HG02588 (cell line): Measurements from ENCODE around the gene SLF1.

Experiments used
- ATAC-seq: cut with Tn5 transposase; IDR thresholded peaks from one replicate; pipeline ENCODE4 v1.9.1; 2021; ENCODE audit warnings: mild to moderate bottlenecking, moderate library complexity; ENCODE audit not compliant: unreplicated experiment

The SLF1 gene

DNA sequence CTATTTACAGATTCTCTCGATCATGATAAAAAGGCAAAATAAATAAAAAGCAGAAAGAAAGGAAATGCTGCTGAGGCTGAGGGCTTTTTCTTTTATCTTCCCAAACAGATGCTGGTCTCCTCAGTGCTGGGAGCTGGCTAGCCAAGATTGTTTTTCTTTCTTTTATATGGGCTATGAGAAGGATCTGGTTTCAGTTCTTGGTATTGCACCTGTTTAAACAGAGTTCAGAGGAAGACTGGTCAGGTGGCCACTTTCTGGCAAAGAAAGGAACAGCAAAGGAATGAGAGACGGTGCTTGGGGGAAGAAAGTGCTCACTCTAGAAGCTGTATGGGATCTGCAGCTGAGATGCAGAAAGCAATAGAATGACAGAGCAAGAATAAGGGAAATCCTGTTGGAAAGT lies 88.9 kb downstream of the SLF1 start:
- ATAC-seq = no peak

DNA sequence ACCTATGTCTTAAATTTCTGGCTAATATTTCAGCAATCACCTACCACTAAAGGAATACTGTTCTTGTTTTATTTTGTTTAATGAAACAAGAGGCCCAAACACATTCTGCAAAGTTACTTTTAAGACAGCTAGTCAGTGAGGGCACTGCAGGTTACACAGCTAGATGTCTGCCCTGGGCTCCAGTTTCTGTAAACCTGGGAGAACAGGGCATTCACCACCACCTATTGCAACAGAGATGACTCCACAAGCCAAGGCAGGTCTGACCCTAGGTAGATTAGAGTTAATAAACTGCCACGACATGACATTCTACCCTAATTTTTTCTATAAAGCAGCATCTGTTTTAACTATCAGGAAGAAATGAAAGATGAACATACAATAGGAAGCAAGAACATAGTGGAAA lies 90.8 kb downstream of the SLF1 start:
- no peak for ATAC-seq

DNA sequence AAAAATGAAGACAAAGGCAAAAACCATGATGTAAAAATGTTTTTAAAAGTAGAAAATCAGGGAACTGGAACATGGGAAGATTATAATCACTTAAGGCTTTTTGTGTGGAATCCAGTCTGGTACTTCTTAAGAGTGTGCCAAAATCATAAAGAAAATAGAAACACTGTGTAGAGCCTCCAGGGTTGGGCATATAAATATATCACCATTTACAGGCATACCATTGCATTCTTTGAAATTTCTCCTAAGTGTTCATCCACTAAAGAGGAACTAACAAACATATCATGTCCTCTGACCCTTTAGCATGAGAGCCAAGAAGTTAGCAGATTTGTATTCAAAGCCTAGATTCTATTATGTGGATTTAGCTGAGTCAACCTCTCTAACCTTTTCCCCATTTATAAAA lies 93.3 kb downstream of the SLF1 start:
- no peak for ATAC-seq

DNA sequence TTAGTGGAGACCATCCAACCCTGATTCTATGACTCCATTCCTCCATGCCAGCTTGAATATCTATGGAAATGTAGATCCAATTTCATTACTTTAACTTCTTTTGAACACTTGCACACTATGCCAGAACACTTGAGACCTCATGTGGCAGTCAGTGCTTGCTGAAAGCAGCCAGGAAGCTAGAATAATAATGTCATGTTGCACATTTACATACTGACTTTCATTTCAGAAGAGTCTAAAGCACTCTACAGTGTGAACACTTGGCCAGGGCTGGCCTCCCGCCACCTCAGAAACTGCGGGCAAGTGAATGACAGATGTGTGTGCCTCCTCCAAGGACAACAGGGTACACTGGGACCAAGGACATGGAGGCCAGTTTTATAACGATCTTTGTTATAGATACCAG lies 97.3 kb downstream of the SLF1 start:
- no peak for ATAC-seq

DNA sequence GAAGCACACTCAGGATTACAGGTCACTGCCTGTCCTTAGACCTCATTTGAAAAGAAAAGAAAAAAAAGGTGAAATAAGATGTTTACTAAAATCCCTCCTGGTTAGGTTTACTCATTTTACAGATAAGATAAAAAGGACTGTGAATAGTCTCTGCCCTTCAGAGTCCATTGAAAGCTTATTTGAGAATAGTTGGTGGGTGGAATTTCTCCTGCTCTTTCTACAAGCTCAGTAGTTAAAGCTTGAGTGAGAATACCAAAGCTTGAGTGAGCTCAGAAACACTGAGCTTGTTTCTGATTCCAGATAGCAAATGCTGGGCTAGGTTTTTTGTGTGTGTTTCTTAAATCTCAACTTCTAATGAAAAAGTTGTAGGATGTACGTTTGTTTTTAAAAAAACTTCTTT lies 106.7 kb downstream of the SLF1 start:
- ATAC-seq = no peak

DNA sequence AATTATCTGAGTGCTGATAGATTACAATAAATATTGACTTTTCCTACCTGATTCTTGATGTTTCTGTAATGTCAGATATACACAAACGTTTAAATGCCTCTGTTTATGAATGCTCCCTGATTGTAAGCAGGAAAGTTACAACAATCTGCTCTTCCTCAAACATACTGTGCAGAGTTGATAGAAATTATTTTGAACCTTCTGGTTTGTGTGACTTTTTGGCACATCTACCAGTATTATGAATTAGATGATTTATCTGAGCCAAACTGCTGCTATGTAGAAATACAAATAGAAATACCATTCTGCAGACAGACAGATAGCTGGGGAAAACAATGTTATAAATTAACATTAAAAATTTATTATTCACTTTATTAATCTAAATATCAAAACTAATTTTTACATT lies 113.0 kb downstream of the SLF1 start:
- no peak for ATAC-seq

GRCh38 chr5:94736498-94736897 lies 118.0 kb downstream of the SLF1 start:
- no peak for ATAC-seq

GRCh38 chr5:94740286-94740685 lies 121.8 kb downstream of the SLF1 start:
- ATAC-seq = no peak

DNA sequence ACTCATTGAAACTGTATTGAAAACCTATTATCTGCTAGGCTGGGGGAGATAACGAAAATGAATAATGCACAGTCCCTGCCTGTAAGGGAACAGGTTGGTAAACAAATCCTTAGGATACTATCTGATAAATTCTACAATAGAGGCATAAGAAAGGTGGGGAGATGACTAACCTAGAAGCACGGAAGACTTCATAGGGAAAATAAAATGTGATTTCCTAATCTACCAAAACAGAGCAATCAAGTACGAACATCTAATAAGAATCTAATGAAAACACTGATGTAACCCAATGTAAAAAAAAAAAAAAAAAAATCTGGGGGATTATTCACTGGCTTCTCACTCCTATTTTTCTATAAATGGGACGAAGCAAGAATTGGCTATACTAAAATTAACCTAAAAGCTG lies 124.4 kb downstream of the SLF1 start:
- no peak for ATAC-seq

- no peak for ATAC-seq
These were observed 126.4 kb downstream of the SLF1 start for GRCh38 chr5:94744906-94745305.

DNA sequence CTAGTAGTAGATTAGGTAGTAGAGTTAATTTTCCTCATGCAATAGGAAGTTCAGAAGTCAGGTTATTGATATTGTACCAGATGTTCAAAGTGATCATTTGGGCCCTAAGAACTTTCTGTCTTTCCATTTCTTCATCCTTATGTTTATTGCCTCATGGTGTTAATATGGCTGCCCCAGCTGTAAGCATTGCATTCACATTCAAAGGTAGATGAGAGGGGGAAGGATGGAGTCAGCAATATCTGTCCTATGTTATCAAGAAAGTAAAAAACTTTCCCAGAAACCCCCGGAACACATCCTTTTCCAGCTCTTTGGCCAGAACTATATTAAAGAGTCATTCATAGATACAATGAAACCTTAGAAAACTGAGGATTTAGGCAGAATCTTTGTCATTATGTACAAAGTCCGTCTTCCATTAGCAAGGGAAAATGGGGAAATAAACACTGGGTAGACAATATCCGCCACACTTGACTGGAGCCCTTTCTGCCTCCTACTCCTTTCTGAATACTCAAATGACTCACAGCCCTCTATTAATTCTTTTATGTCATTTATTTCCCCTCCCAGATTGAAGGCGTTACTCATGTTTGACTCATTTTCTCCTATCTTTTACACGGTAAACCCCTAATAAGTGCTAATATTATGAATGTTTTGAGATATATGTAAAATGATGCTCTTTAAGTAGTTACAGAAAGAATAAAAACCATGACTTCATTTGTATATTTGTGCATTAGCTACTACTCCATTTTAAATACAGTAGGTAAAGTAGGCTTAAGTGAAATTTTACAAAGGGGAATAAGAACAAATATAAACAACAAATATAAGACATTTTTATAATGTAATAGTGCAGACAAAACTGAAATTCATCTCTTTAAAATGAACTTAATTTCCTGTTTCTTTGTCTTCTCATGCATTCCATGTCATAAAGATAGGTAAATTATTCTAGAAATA lies 127.6 kb downstream of the SLF1 start:
- peak; percentile 65 for ATAC-seq

DNA sequence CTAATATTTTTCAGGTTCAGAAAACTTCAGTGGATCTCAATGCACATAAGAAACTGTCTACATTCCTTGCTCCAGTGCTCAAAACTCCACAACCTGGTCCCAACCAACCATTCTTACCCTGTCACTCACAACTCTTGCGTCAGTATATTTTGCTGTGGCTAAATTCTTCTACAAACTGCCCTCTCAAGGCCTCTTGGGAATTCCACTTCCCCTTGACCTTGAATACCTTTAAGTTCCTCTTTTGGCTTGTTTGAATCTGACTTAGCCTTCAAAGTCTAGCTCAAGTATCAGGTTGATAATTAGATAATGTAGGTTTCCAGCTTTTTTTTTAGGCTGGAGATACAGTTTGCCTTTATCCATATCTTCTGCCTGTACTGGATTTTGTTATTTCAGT lies 128.3 kb downstream of the SLF1 start:
- ATAC-seq = peak; percentile 58
